Fibroblast of lung (primary cell): ENCODE measurements around the gene HYAL2. TPM values are rescaled to one million over a fixed set of nuclear protein-coding genes. Genes with fewer than 3 reads are reported as not detected.
"Not testable (repeated sequence)": the region's sequence is repeated elsewhere in the genome, so short reads cannot be mapped to it uniquely, and the experiment has no call there.

ENCODE experiments used
- DNase-seq, 2 donors: peaks; one replicate each; pipeline versions ENCODE4 v3.0.0 to v3.0.0-alpha.2; 2010; ENCODE audit warnings: low read depth in 2 of 2
- H2AFZ ChIP-seq: 2 replicates; pipeline ENCODE4 v1.5.1; 2012; ENCODE audit warnings: low read length, control low read depth, inconsistent platforms
- H3K27ac ChIP-seq: 2 replicates; pipeline ENCODE4 v1.5.1; 2011; ENCODE audit warnings: low read length, control low read depth; ENCODE audit not compliant: insufficient read depth
- H3K27me3 ChIP-seq: 2 replicates; pipeline ENCODE4 v1.5.1; 2011; ENCODE audit warnings: mild to moderate bottlenecking, low read length; ENCODE audit not compliant: control insufficient read depth, insufficient read depth
- H3K36me3 ChIP-seq: 2 replicates; pipeline ENCODE4 v1.5.1; 2011; ENCODE audit warnings: low read length; ENCODE audit not compliant: control insufficient read depth, insufficient read depth
- H3K4me1 ChIP-seq: 2 replicates; pipeline ENCODE4 v1.5.1; 2011; ENCODE audit warnings: low read length; ENCODE audit not compliant: control insufficient read depth, insufficient read depth; ENCODE audit errors: extremely low read depth
- H3K4me2 ChIP-seq: 2 replicates; pipeline ENCODE4 v1.5.1; 2011; ENCODE audit warnings: low read length, control low read depth; ENCODE audit not compliant: insufficient read depth; ENCODE audit errors: extremely low read depth
- H3K4me3 ChIP-seq, 4 experiments: fragments of 200-600 bp in 1 of 4; sonication (generic) in 1 of 4; replicated peaks in 1 of 4; 2 replicates each; pipeline ENCODE4 v1.5.1; 2011 to 2016; ENCODE audit warnings: low read length in 4 of 4, low read depth in 3 of 4, mild to moderate bottlenecking in 3 of 4, control low read depth in 2 of 4, inconsistent platforms in 1 of 4, mixed read lengths in 1 of 4; ENCODE audit not compliant: insufficient read depth in 1 of 4; ENCODE audit errors: control extremely low read depth in 1 of 4
- H3K79me2 ChIP-seq: 2 replicates; pipeline ENCODE4 v1.5.1; 2012; ENCODE audit warnings: mild to moderate bottlenecking, low read length, inconsistent platforms; ENCODE audit not compliant: control insufficient read depth, insufficient read depth
- H3K9ac ChIP-seq: 2 replicates; pipeline ENCODE4 v1.5.1; 2011; ENCODE audit warnings: mild to moderate bottlenecking, low read length, control low read depth; ENCODE audit not compliant: insufficient read depth
- H3K9me3 ChIP-seq: 2 replicates; pipeline ENCODE4 v1.5.1; 2012; ENCODE audit warnings: low read depth, low read length; ENCODE audit not compliant: control insufficient read depth, insufficient read depth
- H4K20me1 ChIP-seq: 2 replicates; pipeline ENCODE4 v1.5.1; 2011; ENCODE audit warnings: low read length; ENCODE audit not compliant: control insufficient read depth, insufficient read depth; ENCODE audit errors: extremely low read depth
- EZH2 ChIP-seq: IDR thresholded peaks from 2 replicates; pipeline ENCODE4 v1.5.1; 2012; ENCODE audit warnings: low read length, control low read depth, mild to moderate bottlenecking; ENCODE audit errors: missing control alignments
- polyA plus RNA-seq, 2 donors: library from polyadenylated mRNA; depleted of rRNA in 1 of 2; stranded (reverse) in 1 of 2; unstranded in 1 of 2; fragments of >200 nt; gene quantifications; 2 replicates each; pipeline ENCODE4 v1.2.1, GENCODE V29; 2011 to 2012; ENCODE audit warnings: missing spikeins in 1 of 2
- total RNA-seq: library from RNA; depleted of rRNA; stranded (reverse); fragments of >200 nt; gene quantifications from 2 replicates; pipeline ENCODE4 v1.2.1, GENCODE V29; 2014
- TF ChIP-seq, protein P1 (sequence below), 2 donors: IDR thresholded peaks in 1 of 2; conservative IDR thresholded peaks in 1 of 2; 1 replicate in 1 of 2; 2 replicates in 1 of 2; pipeline ENCODE4 v1.5.1; 2011 to 2012; ENCODE audit warnings: low read length in 2 of 2, control low read depth in 1 of 2, inconsistent platforms in 1 of 2, low read depth in 1 of 2, mild to moderate bottlenecking in 1 of 2

Gene HYAL2
- total and polyA plus RNA-seq, 2 donors (not counting 1 experiment from before 2014, with no cell fraction given): 35.1 to 52.5 TPM

DNA sequence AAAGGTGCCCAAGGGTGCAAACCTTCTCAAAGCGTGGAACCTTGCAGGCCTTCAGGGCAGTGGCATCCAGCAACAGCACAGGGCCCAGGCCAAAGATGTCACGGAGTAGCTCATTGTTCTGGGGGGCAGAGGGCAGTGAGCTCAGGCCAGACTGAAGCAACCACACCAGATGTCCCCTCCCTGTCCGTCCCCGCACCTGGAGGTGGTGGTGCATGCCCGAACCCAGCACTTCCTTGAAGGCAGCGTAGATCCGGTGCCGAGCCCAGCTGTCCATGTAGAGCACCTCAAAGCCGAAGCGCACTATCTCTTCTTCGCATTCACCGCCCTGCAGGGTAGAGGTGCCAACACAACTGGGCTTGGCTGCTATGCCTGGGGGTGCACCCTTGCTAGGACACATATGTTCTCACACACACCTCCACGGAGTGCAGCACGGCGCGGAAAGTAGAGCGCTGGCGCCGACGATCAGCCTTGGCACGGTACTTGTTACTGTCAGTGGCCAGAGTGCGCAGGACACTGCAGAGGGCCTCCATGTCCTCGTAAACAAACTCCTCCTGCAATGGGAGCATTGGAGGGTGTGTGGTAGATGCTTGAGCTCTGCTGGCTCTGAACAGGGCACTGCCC, 34.0 kb downstream of the HYAL2 start:
- no peaks in the 10 kb centered on the region for H4K20me1 ChIP-seq
- no peak overlapping the region for H3K27ac ChIP-seq
- no peaks in the 10 kb centered on the region for H3K9me3 ChIP-seq
- no peak overlapping the region for H3K4me3 ChIP-seq
- peaks cover 14% of the 10 kb centered on the region for H3K36me3 ChIP-seq
- peaks cover 5% of the 10 kb centered on the region for H3K4me1 ChIP-seq
- H3K9ac ChIP-seq: no peak overlapping the region
- H3K27me3 ChIP-seq: no peaks in the 10 kb centered on the region
- H2AFZ ChIP-seq: no peak overlapping the region
- no peak for DNase-seq
- TF ChIP-seq, protein P1, sequence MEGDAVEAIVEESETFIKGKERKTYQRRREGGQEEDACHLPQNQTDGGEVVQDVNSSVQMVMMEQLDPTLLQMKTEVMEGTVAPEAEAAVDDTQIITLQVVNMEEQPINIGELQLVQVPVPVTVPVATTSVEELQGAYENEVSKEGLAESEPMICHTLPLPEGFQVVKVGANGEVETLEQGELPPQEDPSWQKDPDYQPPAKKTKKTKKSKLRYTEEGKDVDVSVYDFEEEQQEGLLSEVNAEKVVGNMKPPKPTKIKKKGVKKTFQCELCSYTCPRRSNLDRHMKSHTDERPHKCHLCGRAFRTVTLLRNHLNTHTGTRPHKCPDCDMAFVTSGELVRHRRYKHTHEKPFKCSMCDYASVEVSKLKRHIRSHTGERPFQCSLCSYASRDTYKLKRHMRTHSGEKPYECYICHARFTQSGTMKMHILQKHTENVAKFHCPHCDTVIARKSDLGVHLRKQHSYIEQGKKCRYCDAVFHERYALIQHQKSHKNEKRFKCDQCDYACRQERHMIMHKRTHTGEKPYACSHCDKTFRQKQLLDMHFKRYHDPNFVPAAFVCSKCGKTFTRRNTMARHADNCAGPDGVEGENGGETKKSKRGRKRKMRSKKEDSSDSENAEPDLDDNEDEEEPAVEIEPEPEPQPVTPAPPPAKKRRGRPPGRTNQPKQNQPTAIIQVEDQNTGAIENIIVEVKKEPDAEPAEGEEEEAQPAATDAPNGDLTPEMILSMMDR (conservative IDR thresholded peaks at IDR 0.05 in 1 of 2, IDR thresholded peaks at IDR 0.05 in 1 of 2; ENCODE audit: low read depth in 1 of 2, low read length in 2 of 2): no peak
- no peak for TF ChIP-seq EZH2
- no peak overlapping the region for H3K4me2 ChIP-seq
- peaks cover 19% of the 10 kb centered on the region for H3K79me2 ChIP-seq

DNA sequence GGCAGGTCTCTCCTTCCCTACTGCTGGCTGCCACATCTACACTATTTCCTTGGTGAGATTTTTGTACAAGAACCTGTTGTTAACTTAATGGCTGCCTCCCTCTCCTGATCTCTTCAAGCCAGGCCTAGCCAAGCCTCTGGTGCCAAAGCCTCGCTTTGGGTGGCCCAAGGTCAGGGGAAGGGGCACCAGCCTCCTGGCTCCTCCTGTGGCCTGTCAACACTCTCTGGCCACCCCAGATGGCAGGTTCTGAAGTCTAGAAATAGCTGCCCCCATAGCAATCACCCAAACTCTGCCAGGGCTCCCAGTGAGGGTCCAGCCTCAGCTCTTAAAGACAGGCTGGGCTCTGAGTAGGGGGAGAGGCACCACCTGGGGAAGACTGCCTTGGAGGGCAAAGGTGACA, 35.3 kb downstream of the HYAL2 start:
- H3K9ac ChIP-seq: no peak overlapping the region
- H2AFZ ChIP-seq: no peak overlapping the region
- H3K4me2 ChIP-seq: no peak overlapping the region
- no peak overlapping the region for H3K27ac ChIP-seq
- H3K79me2 ChIP-seq: peaks cover 19% of the 10 kb centered on the region
- no peak for DNase-seq
- H4K20me1 ChIP-seq: no peaks in the 10 kb centered on the region
- no peaks in the 10 kb centered on the region for H3K27me3 ChIP-seq
- H3K36me3 ChIP-seq: peaks cover 14% of the 10 kb centered on the region
- H3K4me3 ChIP-seq: no peak overlapping the region
- TF ChIP-seq EZH2: no peak
- TF ChIP-seq, protein P1 (conservative IDR thresholded peaks at IDR 0.05 in 1 of 2, IDR thresholded peaks at IDR 0.05 in 1 of 2; ENCODE audit: low read depth in 1 of 2, low read length in 2 of 2): no peak
- no peaks in the 10 kb centered on the region for H3K4me1 ChIP-seq
- no peaks in the 10 kb centered on the region for H3K9me3 ChIP-seq

DNA sequence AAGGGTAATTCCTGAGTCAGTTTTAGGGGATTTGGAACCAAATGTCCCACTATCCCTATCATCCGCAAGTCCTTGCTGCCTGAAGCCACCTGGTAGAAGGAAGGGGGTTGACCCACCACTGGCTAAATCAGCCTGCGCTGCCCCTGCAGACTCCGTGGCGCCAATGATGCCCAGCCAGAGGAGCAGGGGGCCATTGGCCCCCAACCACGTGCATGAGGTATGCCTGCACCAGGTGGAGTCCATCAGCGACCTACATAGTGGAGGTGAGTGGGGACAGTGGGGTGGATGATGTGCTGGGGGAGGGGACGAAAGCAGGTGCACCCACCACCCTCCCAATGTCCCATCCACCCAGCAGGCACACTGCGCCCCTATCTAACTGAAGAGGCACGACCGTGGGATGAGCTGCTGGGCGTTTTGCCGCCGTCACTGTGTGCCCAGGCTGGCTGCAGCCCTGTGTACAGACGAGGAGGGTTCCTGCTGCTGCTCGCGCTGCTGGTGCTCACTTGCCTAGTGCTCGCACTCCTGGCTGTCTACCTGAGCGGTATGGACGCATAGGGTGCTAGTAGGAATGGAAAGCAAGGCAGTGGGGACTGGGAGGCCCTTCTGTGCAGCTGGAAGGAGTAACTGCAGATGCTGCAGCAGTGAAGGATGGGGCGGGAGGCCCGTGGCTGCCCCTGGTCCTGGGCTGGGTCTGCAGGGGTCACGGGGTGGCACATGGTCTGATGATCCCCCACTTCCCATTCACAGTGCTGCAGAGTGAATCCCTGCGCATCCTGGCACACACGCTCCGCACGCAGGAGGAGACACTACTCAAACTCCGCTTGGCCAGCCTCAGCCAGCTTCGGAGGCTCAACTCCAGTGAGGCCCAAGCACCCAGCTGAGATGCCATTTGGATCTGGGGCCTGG, 36.0 kb downstream of the HYAL2 start:
- no peaks in the 10 kb centered on the region for H3K27me3 ChIP-seq
- H3K9me3 ChIP-seq: no peaks in the 10 kb centered on the region
- TF ChIP-seq EZH2: no peak
- no peak overlapping the region for H3K27ac ChIP-seq
- no peak overlapping the region for H3K9ac ChIP-seq
- H3K4me2 ChIP-seq: no peak overlapping the region
- no peak for DNase-seq
- H2AFZ ChIP-seq: no peak overlapping the region
- H3K79me2 ChIP-seq: peaks cover 15% of the 10 kb centered on the region
- no peaks in the 10 kb centered on the region for H4K20me1 ChIP-seq
- H3K36me3 ChIP-seq: peaks cover 14% of the 10 kb centered on the region
- no peak overlapping the region for H3K4me3 ChIP-seq
- H3K4me1 ChIP-seq: no peaks in the 10 kb centered on the region

DNA sequence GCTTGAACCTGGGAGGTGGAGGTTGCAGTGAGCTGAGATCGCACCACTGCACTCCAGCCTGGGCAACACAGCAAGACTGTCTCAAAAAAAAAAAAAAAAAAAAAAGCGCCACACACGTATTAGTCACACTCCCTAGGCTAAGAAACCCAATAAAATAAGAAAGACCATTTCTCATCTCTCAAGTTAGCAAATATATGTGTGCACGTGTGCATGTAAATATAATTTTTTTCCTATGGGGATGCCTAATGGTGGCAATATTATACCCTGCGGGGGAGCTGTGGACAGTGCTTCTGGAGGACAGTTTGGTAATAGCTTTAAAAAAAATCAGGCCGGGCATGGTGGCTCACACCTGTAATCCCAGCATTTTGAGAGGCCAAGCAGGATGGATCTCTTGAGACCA, 38.4 kb downstream of the HYAL2 start:
- not testable (repeated sequence) for H2AFZ ChIP-seq, H3K79me2 ChIP-seq, H3K4me3 ChIP-seq, H4K20me1 ChIP-seq, H3K36me3 ChIP-seq, H3K9ac ChIP-seq, H3K4me2 ChIP-seq, H3K27ac ChIP-seq, DNase-seq, H3K9me3 ChIP-seq, H3K4me1 ChIP-seq, H3K27me3 ChIP-seq
